Measurements from ENCODE around the gene GXYLT1. TPM values are rescaled to one million over a fixed set of nuclear protein-coding genes. Genes with fewer than 3 reads are reported as not detected.

The GXYLT1 gene
- total RNA-seq, 1 donor from 2014 or later = 5.4 TPM

- no peaks in the 10 kb centered on the region for H3K9me3 ChIP-seq (replicated peaks)
- peaks cover 36% of the 10 kb centered on the region for H3K4me1 ChIP-seq
- TF ChIP-seq CTCF (IDR thresholded peaks at IDR 0.05; ENCODE audit: borderline replicate concordance) = no peak
- H3K36me3 ChIP-seq = no peaks in the 10 kb centered on the region
- no peaks in the 10 kb centered on the region for H3K27me3 ChIP-seq (ENCODE audit: low read depth)
- peak overlapping the region; percentile 85 for H3K4me3 ChIP-seq
- intact Hi-C loops (cut with micrococcal nuclease) = no loop called here
- H3K27ac ChIP-seq (replicated peaks) = peak overlapping the region; percentile 93
- DNase-seq = no peak
Measured at GRCh38 chr12:42145552-42146215, 1.0 kb upstream of the GXYLT1 start.

GRCh38 chr12:42145197-42145549 lies 499 bp upstream of the GXYLT1 start:
- H3K4me3 ChIP-seq = peak overlapping the region; percentile 85
- no peaks in the 10 kb centered on the region for H3K9me3 ChIP-seq (replicated peaks)
- no peak for DNase-seq
- H3K4me1 ChIP-seq = peaks cover 39% of the 10 kb centered on the region
- peak overlapping the region; percentile 93 for H3K27ac ChIP-seq (replicated peaks)
- no peak for TF ChIP-seq CTCF (IDR thresholded peaks at IDR 0.05; ENCODE audit: borderline replicate concordance)
- no peaks in the 10 kb centered on the region for H3K27me3 ChIP-seq (ENCODE audit: low read depth)
- H3K36me3 ChIP-seq = no peaks in the 10 kb centered on the region
- intact Hi-C loops (cut with micrococcal nuclease) = no loop called here

- H3K36me3 ChIP-seq = no peaks in the 10 kb centered on the region
- no peaks in the 10 kb centered on the region for H3K27me3 ChIP-seq (ENCODE audit: low read depth)
- no peak for DNase-seq
- H3K27ac ChIP-seq (replicated peaks) = peak overlapping the region; percentile 93
- peak overlapping the region; percentile 85 for H3K4me3 ChIP-seq
- intact Hi-C loops (cut with micrococcal nuclease) = no loop called here
- no peak for TF ChIP-seq CTCF (IDR thresholded peaks at IDR 0.05; ENCODE audit: borderline replicate concordance)
- H3K9me3 ChIP-seq (replicated peaks) = no peaks in the 10 kb centered on the region
- H3K4me1 ChIP-seq = peaks cover 39% of the 10 kb centered on the region
Measured at GRCh38 chr12:42144158-42144407, 591 bp downstream of the GXYLT1 start.

- Histone ChIP-seq H3K36me3 (no peaks in the 10 kb centered on the region), H3K27ac (replicated peaks) (peak overlapping the region; percentile 93), H3K4me1 (peaks cover 39% of the 10 kb centered on the region), H3K27me3 (ENCODE audit: low read depth) (no peaks in the 10 kb centered on the region), H3K9me3 (replicated peaks) (no peaks in the 10 kb centered on the region), H3K4me3 (peak overlapping the region; percentile 85)
- intact Hi-C loops (cut with micrococcal nuclease) = no loop called here
- no peak for DNase-seq
- no peak for TF ChIP-seq CTCF (IDR thresholded peaks at IDR 0.05; ENCODE audit: borderline replicate concordance)
Measured at GRCh38 chr12:42143452-42144157, 1.1 kb downstream of the GXYLT1 start.

- intact Hi-C loops (cut with micrococcal nuclease) = no loop called here
- no peak for TF ChIP-seq CTCF (IDR thresholded peaks at IDR 0.05; ENCODE audit: borderline replicate concordance)
- H3K36me3 ChIP-seq = no peaks in the 10 kb centered on the region
Measured at GRCh38 chr12:42141981-42142606, 2.6 kb downstream of the GXYLT1 start.

More at GRCh38 chr12:42141981-42142606, 2.6 kb downstream of the GXYLT1 start:
- H3K9me3 ChIP-seq (replicated peaks) = no peaks in the 10 kb centered on the region
- H3K4me1 ChIP-seq = peaks cover 39% of the 10 kb centered on the region
- no peak for DNase-seq
- no peak overlapping the region for H3K27ac ChIP-seq (replicated peaks)
- H3K27me3 ChIP-seq (ENCODE audit: low read depth) = no peaks in the 10 kb centered on the region
- H3K4me3 ChIP-seq = no peak overlapping the region

Measured in left ventricle myocardium inferior (tissue), 1 donor.